Measurements from ENCODE around the gene CLEC2D. TPM values are rescaled to one million over a fixed set of nuclear protein-coding genes. Genes with fewer than 3 reads are reported as not detected.

The CLEC2D gene
- total and polyA plus RNA-seq, 2 donors (not counting 1 experiment from before 2014, with no cell fraction given): 158 to 426 TPM

DNA sequence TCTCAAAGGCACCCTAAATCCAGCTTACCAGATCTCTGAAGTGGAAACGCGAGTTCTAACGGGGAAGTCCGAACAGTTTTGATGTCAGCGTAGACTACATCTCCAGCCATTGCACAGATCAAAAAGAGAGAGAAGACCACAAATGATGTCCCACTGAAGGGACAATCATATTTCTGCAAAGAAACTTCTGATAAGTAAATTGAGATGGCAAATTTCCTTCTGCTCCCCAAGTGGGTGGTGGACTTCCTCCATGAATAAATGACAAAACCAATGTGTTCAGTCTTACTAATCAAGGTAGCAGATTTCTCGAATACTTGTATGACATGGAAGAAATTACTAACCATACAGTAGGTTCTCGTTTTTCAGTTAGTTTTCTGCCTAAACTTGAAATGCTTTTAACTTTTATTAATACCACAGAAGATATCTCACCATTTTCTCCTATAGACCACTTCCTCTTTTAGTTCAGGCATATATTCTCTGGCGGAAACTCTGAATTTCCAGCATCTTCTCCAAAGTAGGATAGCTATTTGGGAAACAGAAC is 63.5 kb downstream of the CLEC2D start, which contains the start of gene CLECL1:
Gene CLECL1 (minus strand): TSS at position 177 of the 541 bp plus-strand sequence.
- peak; percentile 39 for ATAC-seq (ENCODE audit: low read depth)
- DNase-seq: peak; percentile 65
- peak within 1 kb of the TSS; percentile 83 to 94 for H3K27ac ChIP-seq (ENCODE audit: low read length in 2 of 2)
- H3K4me3 Mint-ChIP-seq: peak within 1 kb of the TSS; percentile 92
- peak within 1 kb of the TSS; percentile 82 for H3K9ac ChIP-seq (ENCODE audit: low read length)
- H3K9me3 ChIP-seq (ENCODE audit: control extremely low read depth in 1 of 3, control insufficient read depth in 2 of 3, insufficient read depth in 1 of 3, low read length in 2 of 3): peaks cover 0 to 3% (median 0%) of the 10 kb centered on the region in 3 donors
- H2AFZ ChIP-seq (ENCODE audit: insufficient read depth, low read depth, low read length, poor library complexity, severe bottlenecking): peak within 1 kb of the TSS; percentile 32
- intact Hi-C loops (cut with micrococcal nuclease): loop anchor here (1.0 to 2.0 kb wide), 2 partner anchors 7 to 84 kb away; no protein-coding TSS in a partner anchor
- WGBS (ENCODE audit: insufficient coverage): 0% methylated on average over 1 of the region's 8 CpGs
- no peaks in the 10 kb centered on the region for H3K9me3 Mint-ChIP-seq (ENCODE audit: insufficient read depth)
- H3K36me3 ChIP-seq (replicated peaks in 1 of 2; ENCODE audit: control extremely low read depth in 1 of 2, control insufficient read depth in 1 of 2, extremely low read depth in 1 of 2, insufficient read depth in 2 of 2, low read length in 1 of 2): no peaks in the 10 kb centered on the region
- TF ChIP-seq EZH2 (IDR thresholded peaks at IDR 0.05; ENCODE audit: borderline replicate concordance, insufficient read depth, low read depth, low read length, poor library complexity, severe bottlenecking): no peak
- TF ChIP-seq CTCF (IDR thresholded peaks at IDR 0.05): no peak
- H3K4me1 Mint-ChIP-seq: peaks cover 69% of the 10 kb centered on the region
- ChIA-PET POLR2A (interaction anchor here (0.6 to 3.6 kb wide), 4 partner anchors 8 to 86 kb away, joined by 3 to 17 read pairs (median 4); no protein-coding TSS in a partner anchor), CTCF (interaction anchor here (0.8 to 5.3 kb wide), 9 partner anchors 10 to 85 kb away, joined by 3 to 40 read pairs (median 6); no protein-coding TSS in a partner anchor)
- peak within 1 kb of the TSS; percentile 35 to 74 (median 44) for H3K4me3 ChIP-seq (ENCODE audit: control extremely low read depth in 1 of 5, extremely low read depth in 1 of 5, insufficient read depth in 1 of 5, low read depth in 2 of 5, low read length in 4 of 5)
- no peaks in the 10 kb centered on the region for H3K27me3 ChIP-seq (replicated peaks in 1 of 4; ENCODE audit: control extremely low read depth in 1 of 4, control insufficient read depth in 3 of 4, insufficient read depth in 4 of 4, low read length in 3 of 4)
- peaks cover 40% of the 10 kb centered on the region for H3K79me2 ChIP-seq (ENCODE audit: control insufficient read depth, insufficient read depth, low read length)
- no peaks in the 10 kb centered on the region for H3K27me3 Mint-ChIP-seq
- peaks cover 50 to 67% of the 10 kb centered on the region in 2 donors for H3K4me1 ChIP-seq (ENCODE audit: control insufficient read depth in 2 of 2, insufficient read depth in 2 of 2, low read length in 2 of 2)
- H4K20me1 ChIP-seq (ENCODE audit: control insufficient read depth, insufficient read depth, low read length, poor library complexity, severe bottlenecking): no peaks in the 10 kb centered on the region
- H3K27ac Mint-ChIP-seq: peak within 1 kb of the TSS; percentile 98
- H3K4me2 ChIP-seq (replicated peaks; ENCODE audit: low read depth, low read length, poor library complexity, severe bottlenecking): peak within 1 kb of the TSS; percentile 75

GRCh38 chr12:9735601-9736000 is 66.1 kb downstream of the CLEC2D start:
- Histone ChIP-seq H3K9ac (ENCODE audit: low read length) (no peak overlapping the region), H3K27ac (ENCODE audit: low read length in 2 of 2) (no peak overlapping the region), H3K9me3 (ENCODE audit: control extremely low read depth in 1 of 3, control insufficient read depth in 2 of 3, insufficient read depth in 1 of 3, low read length in 2 of 3) (peaks cover 0 to 12% (median 0%) of the 10 kb centered on the region in 3 donors), H3K36me3 (replicated peaks in 1 of 2; ENCODE audit: control extremely low read depth in 1 of 2, control insufficient read depth in 1 of 2, extremely low read depth in 1 of 2, insufficient read depth in 2 of 2, low read length in 1 of 2) (no peaks in the 10 kb centered on the region), H2AFZ (ENCODE audit: insufficient read depth, low read depth, low read length, poor library complexity, severe bottlenecking) (no peak overlapping the region), H3K27me3 (replicated peaks in 1 of 4; ENCODE audit: control extremely low read depth in 1 of 4, control insufficient read depth in 3 of 4, insufficient read depth in 4 of 4, low read length in 3 of 4) (no peaks in the 10 kb centered on the region), H4K20me1 (ENCODE audit: control insufficient read depth, insufficient read depth, low read length, poor library complexity, severe bottlenecking) (no peaks in the 10 kb centered on the region), H3K4me1 (ENCODE audit: control insufficient read depth in 2 of 2, insufficient read depth in 2 of 2, low read length in 2 of 2) (peaks cover 68 to 77% of the 10 kb centered on the region in 2 donors), H3K79me2 (ENCODE audit: control insufficient read depth, insufficient read depth, low read length) (peaks cover 23% of the 10 kb centered on the region), H3K4me2 (replicated peaks; ENCODE audit: low read depth, low read length, poor library complexity, severe bottlenecking) (peak overlapping the region; percentile 38), H3K4me3 (ENCODE audit: control extremely low read depth in 1 of 5, extremely low read depth in 1 of 5, insufficient read depth in 1 of 5, low read depth in 2 of 5, low read length in 4 of 5) (no peak overlapping the region)
- ChIA-PET POLR2A (interaction anchor here (0.7 kb wide), 1 partner anchor 87 kb away, joined by 3 read pairs; no protein-coding TSS in a partner anchor), CTCF (interaction anchor here (1.5 kb wide), 1 partner anchor 100 kb away, joined by 3 read pairs; no protein-coding TSS in a partner anchor)
- H3K4me1 Mint-ChIP-seq: peaks cover 68% of the 10 kb centered on the region
- no peaks in the 10 kb centered on the region for H3K9me3 Mint-ChIP-seq (ENCODE audit: insufficient read depth)
- intact Hi-C loops (cut with micrococcal nuclease): no loop called here
- peak; percentile 53 for DNase-seq
- H3K27ac Mint-ChIP-seq: peak overlapping the region; percentile 66
- peak overlapping the region; percentile 53 for H3K4me3 Mint-ChIP-seq
- no peak for TF ChIP-seq CTCF (IDR thresholded peaks at IDR 0.05)
- no peak for TF ChIP-seq EZH2 (IDR thresholded peaks at IDR 0.05; ENCODE audit: borderline replicate concordance, insufficient read depth, low read depth, low read length, poor library complexity, severe bottlenecking)
- WGBS (ENCODE audit: insufficient coverage): no CpG with 5 or more reads among the region's 3 CpGs
- ATAC-seq (ENCODE audit: low read depth): no peak
- no peaks in the 10 kb centered on the region for H3K27me3 Mint-ChIP-seq
